DOHH2 (cell line): ENCODE data around the gene SCN3B.

Source experiments
- CTCF ChIP-seq: fragments of 200-600 bp; sonication (generic); IDR thresholded peaks from one replicate; pipeline ENCODE4 v1.5.1; 2014; ENCODE audit warnings: antibody characterized with exemption, mild to moderate bottlenecking, low read depth, low read length; ENCODE audit not compliant: poor library complexity, severe bottlenecking
- EZH2phosphoT487 ChIP-seq: fragments of 200-600 bp; sonication (generic); IDR thresholded peaks from 2 replicates; pipeline ENCODE4 v1.6.1; 2017; ENCODE audit warnings: borderline replicate concordance, mild to moderate bottlenecking, antibody characterized with exemption, low read length, moderate library complexity, mixed read lengths

- TF ChIP-seq CTCF, result no peak
- no peak for TF ChIP-seq EZH2phosphoT487
Measured at GRCh38 chr11:123683428-123684170, 29.2 kb upstream of the SCN3B start.
